Panc1 (cell line): Measurements from ENCODE around the gene NPM3. TPM values are rescaled to one million over a fixed set of nuclear protein-coding genes. Genes with fewer than 3 reads are reported as not detected.

Experiments
- ATAC-seq: fragments of 200-7000 bp; cut with Tn5 transposase; 2 replicates; pipeline ENCODE4 v1.9.1; 2020; ENCODE audit warnings: mild to moderate bottlenecking, moderate library complexity
- BruUV-seq: library from RNA; stranded (reverse); fragments of 400-500 nt; replicated peaks from 2 replicates; lab custom pipeline; 2021; lab: Mats Ljungman, UMichigan
- CTCF ChIA-PET: fragments of 300-600 bp; sonication (Branson Sonifier 250); formaldehyde crosslinking; loops from one replicate; lab custom pipeline; 2022; ENCODE audit warnings: antibody characterized with exemption; lab: Charles Lee
- POLR2A ChIA-PET: fragments of 300-600 bp; sonication (Branson Sonifier 250); formaldehyde crosslinking; loops from one replicate; lab custom pipeline; 2022; ENCODE audit warnings: antibody characterized with exemption; lab: Charles Lee
- DNase-seq: peaks from one replicate; pipeline ENCODE4 v3.0.0-alpha.2; 2010; ENCODE audit warnings: low read depth, low spot score
- H3K27ac ChIP-seq: 2 replicates; pipeline ENCODE4 v1.5.1; 2011; ENCODE audit warnings: mild to moderate bottlenecking, low read length, inconsistent platforms
- H3K27me3 ChIP-seq: fragments of 200-500 bp; sonication (Bioruptor generic); 2 replicates; pipeline ENCODE4 v1.6.0; 2014; ENCODE audit warnings: low read length, inconsistent platforms; ENCODE audit not compliant: control insufficient read depth, insufficient read depth
- H3K36me3 ChIP-seq: fragments of 200-500 bp; sonication (Bioruptor generic); 2 replicates; pipeline ENCODE4 v1.5.1; 2014; ENCODE audit warnings: inconsistent platforms, mild to moderate bottlenecking, low read length, moderate library complexity; ENCODE audit not compliant: control insufficient read depth, insufficient read depth
- H3K4me1 ChIP-seq: 2 replicates; pipeline ENCODE4 v1.5.1; 2011; ENCODE audit warnings: inconsistent platforms, mild to moderate bottlenecking, low read length, moderate library complexity; ENCODE audit not compliant: control insufficient read depth, insufficient read depth
- H3K4me3 ChIP-seq, 2 experiments: 2 replicates each; pipeline ENCODE4 v1.5.1; 2011 to 2012; ENCODE audit warnings: low read depth in 2 of 2, low read length in 2 of 2, mild to moderate bottlenecking in 2 of 2, inconsistent platforms in 1 of 2, moderate library complexity in 1 of 2
- H3K9me3 ChIP-seq: fragments of 200-500 bp; sonication (Bioruptor generic); 2 replicates; pipeline ENCODE4 v1.5.1; 2014; ENCODE audit warnings: low read depth, mild to moderate bottlenecking, inconsistent platforms, low read length, moderate library complexity; ENCODE audit not compliant: control insufficient read depth, insufficient read depth
- POLR2AphosphoS5 ChIP-seq: IDR thresholded peaks from 2 replicates; pipeline ENCODE4 v1.6.1; 2012; ENCODE audit warnings: mild to moderate bottlenecking, low read depth, low read length, moderate library complexity
- REST ChIP-seq, 2 experiments: IDR thresholded peaks; 2 replicates each; pipeline ENCODE4 v1.6.1; 2011 to 2012; ENCODE audit warnings: low read depth in 2 of 2, control low read depth in 1 of 2, low read length in 1 of 2, mild to moderate bottlenecking in 1 of 2, moderate library complexity in 1 of 2; ENCODE audit not compliant: insufficient read depth in 1 of 2
- SIN3A ChIP-seq: IDR thresholded peaks from 2 replicates; pipeline ENCODE4 v1.6.1; 2012; ENCODE audit warnings: low read depth, mild to moderate bottlenecking, low read length, moderate library complexity, borderline replicate concordance; ENCODE audit not compliant: insufficient read depth
- TCF7L2 ChIP-seq: IDR thresholded peaks from 2 replicates; pipeline ENCODE4 v1.6.1; 2011; ENCODE audit warnings: mild to moderate bottlenecking, low read depth, low read length, inconsistent platforms
- in situ Hi-C: cut with HindIII; loops from 2 replicates; pipeline ENCODE4 v1.10.0; 2016; ENCODE audit warnings: low sequenced_read_pairs, low pct_unique_long_range_greater_than_20kb
- intact Hi-C: fragments of 100-400 bp; cut with micrococcal nuclease; formaldehyde crosslinking; loops from one replicate; pipeline ENCODE4 v1.10.0; 2022; ENCODE audit not compliant: unreplicated experiment
- total RNA-seq: library from RNA; stranded (reverse); gene quantifications from one replicate; pipeline ENCODE4 v1.2.1, GENCODE V29; 2021; ENCODE audit not compliant: unreplicated experiment
- TF ChIP-seq, protein P1 (sequence below): fragments of 450-650 bp; IDR thresholded peaks from 2 replicates; pipeline ENCODE4 v1.5.1; 2017; ENCODE audit warnings: mild to moderate bottlenecking

Gene NPM3
- total RNA-seq, 1 experiment from 2014 or later: 109 TPM

DNA sequence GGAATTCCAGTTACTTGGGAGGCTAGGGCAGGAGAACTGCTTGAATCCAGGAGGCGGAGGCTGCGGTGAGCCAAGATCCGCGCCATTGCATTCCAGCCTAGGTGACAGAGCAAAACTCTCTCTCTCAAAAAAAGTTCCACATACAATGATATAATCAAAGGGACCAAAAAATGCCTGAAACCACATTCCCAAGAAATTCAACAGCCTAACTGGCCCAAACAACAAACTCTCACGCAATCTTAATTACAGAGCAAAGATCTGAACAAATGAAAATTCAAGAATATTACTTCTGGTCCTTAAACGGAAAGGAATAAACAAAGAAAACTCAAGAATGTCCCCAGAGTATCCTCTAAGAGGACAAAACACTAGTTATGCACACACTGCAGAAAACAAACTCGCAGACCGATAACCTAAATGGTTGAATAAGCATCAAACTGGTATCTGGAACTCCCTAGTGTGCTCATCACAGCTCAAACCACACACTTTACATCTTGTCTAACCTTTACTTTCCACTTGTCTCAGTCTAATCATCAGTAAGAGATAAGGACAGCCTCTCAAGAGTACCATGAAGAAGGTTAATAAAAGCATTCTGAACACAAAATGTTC lies 31.3 kb upstream of the NPM3 start:
- Histone ChIP-seq H3K4me3 (peak overlapping the region; percentile 84 to 98), H3K36me3 (peaks cover 38% of the 10 kb centered on the region), H3K9me3 (no peaks in the 10 kb centered on the region), H3K27ac (peak overlapping the region; percentile 51), H3K27me3 (no peaks in the 10 kb centered on the region), H3K4me1 (peaks cover 13% of the 10 kb centered on the region)
- no peak for TF ChIP-seq POLR2AphosphoS5
- TF ChIP-seq TCF7L2: no peak
- TF ChIP-seq, protein P1, sequence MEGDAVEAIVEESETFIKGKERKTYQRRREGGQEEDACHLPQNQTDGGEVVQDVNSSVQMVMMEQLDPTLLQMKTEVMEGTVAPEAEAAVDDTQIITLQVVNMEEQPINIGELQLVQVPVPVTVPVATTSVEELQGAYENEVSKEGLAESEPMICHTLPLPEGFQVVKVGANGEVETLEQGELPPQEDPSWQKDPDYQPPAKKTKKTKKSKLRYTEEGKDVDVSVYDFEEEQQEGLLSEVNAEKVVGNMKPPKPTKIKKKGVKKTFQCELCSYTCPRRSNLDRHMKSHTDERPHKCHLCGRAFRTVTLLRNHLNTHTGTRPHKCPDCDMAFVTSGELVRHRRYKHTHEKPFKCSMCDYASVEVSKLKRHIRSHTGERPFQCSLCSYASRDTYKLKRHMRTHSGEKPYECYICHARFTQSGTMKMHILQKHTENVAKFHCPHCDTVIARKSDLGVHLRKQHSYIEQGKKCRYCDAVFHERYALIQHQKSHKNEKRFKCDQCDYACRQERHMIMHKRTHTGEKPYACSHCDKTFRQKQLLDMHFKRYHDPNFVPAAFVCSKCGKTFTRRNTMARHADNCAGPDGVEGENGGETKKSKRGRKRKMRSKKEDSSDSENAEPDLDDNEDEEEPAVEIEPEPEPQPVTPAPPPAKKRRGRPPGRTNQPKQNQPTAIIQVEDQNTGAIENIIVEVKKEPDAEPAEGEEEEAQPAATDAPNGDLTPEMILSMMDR: no peak
- TF ChIP-seq SIN3A: no peak
- TF ChIP-seq REST (IDR thresholded peaks at IDR 0.05; ENCODE audit: insufficient read depth in 1 of 2, low read depth in 2 of 2, low read length in 1 of 2): no peak
- POLR2A ChIA-PET: interaction anchor here (0.6 kb wide), 2 partner anchors 18 to 1299 kb away, joined by 3 to 4 read pairs; no protein-coding TSS in a partner anchor
- CTCF ChIA-PET: interaction anchor here (0.8 kb wide), 1 partner anchor 195 kb away, joined by 4 read pairs; no protein-coding TSS in a partner anchor
- TSS peak; percentile 11 for BruUV-seq
- intact Hi-C loops (no loop called here), in situ Hi-C loops (no loop called here)
- DNase-seq (no peak), ATAC-seq (no peak)

DNA sequence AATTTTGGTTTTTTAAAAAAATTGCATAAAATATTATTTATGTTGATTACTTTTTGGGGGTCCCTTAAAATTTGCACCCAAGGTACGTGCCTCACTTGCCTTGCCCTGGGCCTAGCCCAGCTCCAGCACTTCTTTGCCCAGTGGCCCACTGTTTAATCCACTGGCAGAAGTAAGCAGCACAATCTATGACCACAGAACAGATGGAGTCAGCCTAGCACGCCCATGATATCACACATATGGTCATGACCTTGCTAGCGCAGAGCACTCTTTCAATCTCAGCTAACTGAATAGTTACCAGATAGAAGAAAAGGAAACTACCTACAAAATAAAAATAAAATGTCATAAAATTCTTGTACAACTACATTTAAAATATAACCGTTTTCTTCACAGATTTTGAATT lies 29.4 kb upstream of the NPM3 start:
- Histone ChIP-seq H3K9me3 (no peaks in the 10 kb centered on the region), H3K4me3 (no peak overlapping the region), H3K4me1 (peaks cover 13% of the 10 kb centered on the region), H3K27ac (no peak overlapping the region), H3K36me3 (peaks cover 50% of the 10 kb centered on the region), H3K27me3 (no peaks in the 10 kb centered on the region)
- in situ Hi-C loops: no loop called here
- no TSS peak for BruUV-seq
- ATAC-seq: no peak
- TF ChIP-seq, protein P1: no peak
- TF ChIP-seq SIN3A (no peak), POLR2AphosphoS5 (no peak), REST (IDR thresholded peaks at IDR 0.05; ENCODE audit: insufficient read depth in 1 of 2, low read depth in 2 of 2, low read length in 1 of 2) (no peak), TCF7L2 (no peak)
- ChIA-PET POLR2A (no interaction called here), CTCF (no interaction called here)
- intact Hi-C loops: no loop called here
- no peak for DNase-seq
